BLaER1 (cell line): ENCODE measurements around the gene CLEC2D.
"Not testable (repeated sequence)": the region's sequence is repeated elsewhere in the genome, so short reads cannot be mapped to it uniquely, and the experiment has no call there.

Experiments
- H3K27ac ChIP-seq: shearing (Covaris generic); formaldehyde crosslinking; 2 replicates; pipeline ENCODE4 v1.8.1; 2022
- H3K27me3 ChIP-seq: shearing (Covaris generic); formaldehyde crosslinking; 2 replicates; pipeline ENCODE4 v1.8.1; 2022
- H3K36me3 ChIP-seq: shearing (Covaris generic); formaldehyde crosslinking; 2 replicates; pipeline ENCODE4 v1.8.1; 2022
- H3K4me1 ChIP-seq: shearing (Covaris generic); formaldehyde crosslinking; 2 replicates; pipeline ENCODE4 v1.8.1; 2022
- H3K4me2 ChIP-seq: shearing (Covaris generic); formaldehyde crosslinking; 2 replicates; pipeline ENCODE4 v1.8.1; 2022
- H3K4me3 ChIP-seq: shearing (Covaris generic); formaldehyde crosslinking; 2 replicates; pipeline ENCODE4 v1.8.1; 2022
- H3K9ac ChIP-seq: shearing (Covaris generic); formaldehyde crosslinking; 2 replicates; pipeline ENCODE4 v1.8.1; 2022
- H3K9me3 ChIP-seq: shearing (Covaris generic); formaldehyde crosslinking; 2 replicates; pipeline ENCODE4 v1.8.1; 2022
- H4K20me1 ChIP-seq: shearing (Covaris generic); formaldehyde crosslinking; 2 replicates; pipeline ENCODE4 v1.8.1; 2022
- Cebpa-rat ChIP-seq: shearing (Covaris generic); IDR thresholded peaks from 2 replicates; pipeline ENCODE4 v1.8.1; 2022

CLEC2D gene

GRCh38 chr12:9673404-9674225 lies 4.1 kb downstream of the CLEC2D start:
- no peaks in the 10 kb centered on the region; the same call in 1 of the 2 replicates for H4K20me1 ChIP-seq
- peak overlapping the region; percentile 48; the same call in 1 of the 2 replicates for H3K9ac ChIP-seq
- no peak for TF ChIP-seq Cebpa-rat
- H3K27ac ChIP-seq: peak overlapping the region; percentile 64
- H3K4me1 ChIP-seq: peaks cover 57% of the 10 kb centered on the region
- H3K27me3 ChIP-seq: no peaks in the 10 kb centered on the region
- H3K4me3 ChIP-seq: peak overlapping the region; percentile 63
- H3K4me2 ChIP-seq: peak overlapping the region; percentile 88
- peaks cover 37% of the 10 kb centered on the region for H3K9me3 ChIP-seq
- H3K36me3 ChIP-seq: peaks cover 32% of the 10 kb centered on the region

GRCh38 chr12:9674226-9674590 lies 4.7 kb downstream of the CLEC2D start:
- peaks cover 33% of the 10 kb centered on the region for H3K36me3 ChIP-seq
- no peak overlapping the region for H3K9ac ChIP-seq
- peaks cover 51% of the 10 kb centered on the region for H3K4me1 ChIP-seq
- no peak overlapping the region for H3K4me3 ChIP-seq
- H3K9me3 ChIP-seq: peaks cover 39% of the 10 kb centered on the region
- no peak for TF ChIP-seq Cebpa-rat
- no peaks in the 10 kb centered on the region for H3K27me3 ChIP-seq
- H4K20me1 ChIP-seq: no peaks in the 10 kb centered on the region; the same call in 1 of the 2 replicates
- H3K27ac ChIP-seq: peak overlapping the region; percentile 64; the same call in 1 of the 2 replicates
- H3K4me2 ChIP-seq: peak overlapping the region; percentile 88

GRCh38 chr12:9682508-9682907 lies 13.0 kb downstream of the CLEC2D start:
- not testable (repeated sequence) for H3K4me1 ChIP-seq, H3K9ac ChIP-seq, H3K4me3 ChIP-seq, H3K27ac ChIP-seq, H3K27me3 ChIP-seq, H4K20me1 ChIP-seq, H3K4me2 ChIP-seq
- peaks cover 72% of the 10 kb centered on the region for H3K36me3 ChIP-seq
- H3K9me3 ChIP-seq: peaks cover 58% of the 10 kb centered on the region

- peaks cover 76% of the 10 kb centered on the region for H3K36me3 ChIP-seq
- H3K4me2 ChIP-seq, H3K27me3 ChIP-seq, H3K9ac ChIP-seq, H3K27ac ChIP-seq, H3K4me3 ChIP-seq, H4K20me1 ChIP-seq, H3K4me1 ChIP-seq: not testable (repeated sequence)
- peaks cover 54% of the 10 kb centered on the region for H3K9me3 ChIP-seq
These were observed 13.4 kb downstream of the CLEC2D start for GRCh38 chr12:9682949-9683348.

GRCh38 chr12:9685366-9685765 lies 15.9 kb downstream of the CLEC2D start:
- H3K9ac ChIP-seq, H3K4me3 ChIP-seq, H3K4me2 ChIP-seq, H3K4me1 ChIP-seq, H3K27ac ChIP-seq, H3K27me3 ChIP-seq, H4K20me1 ChIP-seq: not testable (repeated sequence)
- Histone ChIP-seq H3K9me3 (peaks cover 44% of the 10 kb centered on the region), H3K36me3 (peaks cover 86% of the 10 kb centered on the region)

GRCh38 chr12:9685915-9686314 lies 16.4 kb downstream of the CLEC2D start:
- TF ChIP-seq Cebpa-rat: no peak
- H3K27ac ChIP-seq: no peak overlapping the region
- H3K4me1 ChIP-seq: no peaks in the 10 kb centered on the region
- H3K9me3 ChIP-seq: peaks cover 39% of the 10 kb centered on the region
- H4K20me1 ChIP-seq: peaks cover 7% of the 10 kb centered on the region; the same call in 1 of the 2 replicates
- no peak overlapping the region for H3K4me2 ChIP-seq
- no peaks in the 10 kb centered on the region for H3K27me3 ChIP-seq
- H3K9ac ChIP-seq: no peak overlapping the region
- H3K4me3 ChIP-seq: no peak overlapping the region
- peaks cover 80% of the 10 kb centered on the region for H3K36me3 ChIP-seq

GRCh38 chr12:9687228-9687627 lies 17.7 kb downstream of the CLEC2D start:
- no peak overlapping the region for H3K9ac ChIP-seq
- peaks cover 7% of the 10 kb centered on the region; the same call in 1 of the 2 replicates for H4K20me1 ChIP-seq
- peaks cover 28% of the 10 kb centered on the region for H3K9me3 ChIP-seq
- no peaks in the 10 kb centered on the region for H3K27me3 ChIP-seq
- H3K4me2 ChIP-seq: no peak overlapping the region
- TF ChIP-seq Cebpa-rat: no peak
- H3K4me3 ChIP-seq: no peak overlapping the region
- H3K27ac ChIP-seq: no peak overlapping the region
- H3K36me3 ChIP-seq: peaks cover 80% of the 10 kb centered on the region
- no peaks in the 10 kb centered on the region for H3K4me1 ChIP-seq

- Histone ChIP-seq H3K27ac (no peak overlapping the region), H3K36me3 (peaks cover 76% of the 10 kb centered on the region), H3K9me3 (peaks cover 43% of the 10 kb centered on the region), H3K4me2 (no peak overlapping the region), H3K4me1 (no peaks in the 10 kb centered on the region), H3K27me3 (no peaks in the 10 kb centered on the region), H4K20me1 (no peaks in the 10 kb centered on the region), H3K9ac (no peak overlapping the region), H3K4me3 (no peak overlapping the region)
- no peak for TF ChIP-seq Cebpa-rat
These were observed 23.4 kb downstream of the CLEC2D start for GRCh38 chr12:9692909-9693308.

- Histone ChIP-seq H3K9me3 (peaks cover 36% of the 10 kb centered on the region), H3K4me2 (no peak overlapping the region), H3K27ac (no peak overlapping the region), H3K4me1 (no peaks in the 10 kb centered on the region), H4K20me1 (no peaks in the 10 kb centered on the region), H3K27me3 (no peaks in the 10 kb centered on the region), H3K9ac (no peak overlapping the region), H3K36me3 (peaks cover 62% of the 10 kb centered on the region), H3K4me3 (no peak overlapping the region)
- TF ChIP-seq Cebpa-rat: no peak
These were observed 24.7 kb downstream of the CLEC2D start for GRCh38 chr12:9694241-9694640.

GRCh38 chr12:9695150-9695549 lies 25.6 kb downstream of the CLEC2D start:
- H3K27me3 ChIP-seq, H3K9ac ChIP-seq, H4K20me1 ChIP-seq, H3K27ac ChIP-seq, H3K4me2 ChIP-seq, H3K4me1 ChIP-seq, H3K4me3 ChIP-seq: not testable (repeated sequence)
- Histone ChIP-seq H3K9me3 (peaks cover 36% of the 10 kb centered on the region), H3K36me3 (peaks cover 54% of the 10 kb centered on the region)

GRCh38 chr12:9695661-9696060 lies 26.1 kb downstream of the CLEC2D start:
- H3K4me1 ChIP-seq, H4K20me1 ChIP-seq, H3K27me3 ChIP-seq, H3K27ac ChIP-seq, H3K9ac ChIP-seq, H3K4me2 ChIP-seq, H3K4me3 ChIP-seq: not testable (repeated sequence)
- Histone ChIP-seq H3K36me3 (peaks cover 53% of the 10 kb centered on the region), H3K9me3 (peaks cover 36% of the 10 kb centered on the region)
